HG02678 (cell line): ENCODE results near the gene OR56B4.
"Not testable (repeated sequence)": the region's sequence is repeated elsewhere in the genome, so short reads cannot be mapped to it uniquely, and the experiment has no call there.

ENCODE experiments used
- ATAC-seq: cut with Tn5 transposase; IDR thresholded peaks from one replicate; pipeline ENCODE4 v1.9.1; 2021; ENCODE audit warnings: mild to moderate bottlenecking, moderate library complexity; ENCODE audit not compliant: unreplicated experiment

The OR56B4 gene, protein sequence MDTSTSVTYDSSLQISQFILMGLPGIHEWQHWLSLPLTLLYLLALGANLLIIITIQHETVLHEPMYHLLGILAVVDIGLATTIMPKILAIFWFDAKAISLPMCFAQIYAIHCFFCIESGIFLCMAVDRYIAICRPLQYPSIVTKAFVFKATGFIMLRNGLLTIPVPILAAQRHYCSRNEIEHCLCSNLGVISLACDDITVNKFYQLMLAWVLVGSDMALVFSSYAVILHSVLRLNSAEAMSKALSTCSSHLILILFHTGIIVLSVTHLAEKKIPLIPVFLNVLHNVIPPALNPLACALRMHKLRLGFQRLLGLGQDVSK

DNA sequence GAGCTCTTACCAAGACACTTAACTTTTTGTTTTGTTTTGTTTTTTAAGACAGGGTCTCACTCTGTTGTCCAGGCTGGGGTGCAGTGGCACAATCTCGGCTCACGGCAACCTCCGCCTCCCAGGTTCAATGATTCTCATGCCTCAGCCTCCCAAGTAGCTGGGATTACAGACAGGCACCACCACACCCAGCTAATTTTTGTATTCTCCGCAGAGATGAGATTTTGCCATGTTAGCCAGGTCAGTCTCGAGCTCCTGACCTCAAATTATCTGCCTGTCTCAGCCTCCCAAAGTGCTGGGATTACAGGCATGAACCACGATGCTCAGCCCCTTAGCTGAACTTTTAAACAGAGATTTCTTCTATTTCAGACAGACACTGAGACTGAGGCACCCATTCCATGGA is at the start of gene OR56B4:
Gene OR56B4 (plus strand): TSS at position 301 of the 400 bp plus-strand sequence. CDS start 95 bp downstream, at position 396.
- not testable (repeated sequence) for ATAC-seq

DNA sequence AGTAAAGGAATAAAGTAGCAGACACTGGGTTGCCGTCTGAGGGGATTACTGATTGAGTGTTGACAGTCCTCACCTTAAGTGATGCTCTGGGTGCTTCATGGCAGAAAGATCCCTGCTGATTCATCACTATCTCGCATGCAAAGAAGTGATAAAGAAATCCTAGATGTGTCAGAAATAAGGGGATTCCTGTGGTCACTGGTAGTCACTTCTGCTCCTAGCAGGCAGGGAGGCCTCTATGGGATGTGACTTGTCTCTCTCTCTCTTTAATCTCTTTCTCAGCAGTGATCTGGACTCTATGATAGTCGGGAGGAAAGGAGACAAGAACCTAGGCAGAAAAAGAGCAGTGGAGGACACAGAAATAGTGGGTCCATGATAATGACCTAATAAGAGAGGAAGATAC is 46.0 kb upstream of the OR56B4 start:
- no peak for ATAC-seq

DNA sequence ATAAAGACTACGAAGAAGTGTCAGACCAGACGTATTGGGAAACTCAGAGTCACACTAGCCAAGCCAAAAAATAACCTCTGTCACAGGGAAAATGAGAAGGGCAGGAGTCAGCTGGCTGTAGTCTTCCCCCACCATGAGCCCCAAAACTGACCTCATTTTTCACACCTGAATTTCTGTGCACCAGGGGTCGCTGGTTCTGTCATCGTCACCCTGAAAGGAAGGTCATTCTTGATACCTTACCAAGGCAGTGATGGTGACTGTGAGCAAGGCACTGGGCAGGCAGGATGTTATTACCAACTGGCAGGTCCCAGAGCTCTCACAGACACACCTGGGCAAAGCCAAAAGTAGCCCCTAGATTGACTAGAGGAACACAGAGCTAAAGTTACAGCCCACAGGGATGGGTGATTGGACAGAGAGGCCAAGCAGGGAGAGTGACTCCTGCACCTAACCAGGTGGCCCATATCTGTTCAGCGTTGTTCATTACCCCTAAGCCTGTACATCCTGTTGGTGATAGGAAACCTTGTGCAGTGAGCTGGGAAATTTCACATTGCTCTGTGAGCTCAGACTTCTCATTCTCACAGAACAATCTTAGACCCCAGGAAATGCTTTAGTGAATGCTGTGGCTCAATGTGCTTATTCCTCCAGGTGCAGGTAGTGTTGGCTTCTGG is 44.7 kb upstream of the OR56B4 start:
- ATAC-seq = no peak

DNA sequence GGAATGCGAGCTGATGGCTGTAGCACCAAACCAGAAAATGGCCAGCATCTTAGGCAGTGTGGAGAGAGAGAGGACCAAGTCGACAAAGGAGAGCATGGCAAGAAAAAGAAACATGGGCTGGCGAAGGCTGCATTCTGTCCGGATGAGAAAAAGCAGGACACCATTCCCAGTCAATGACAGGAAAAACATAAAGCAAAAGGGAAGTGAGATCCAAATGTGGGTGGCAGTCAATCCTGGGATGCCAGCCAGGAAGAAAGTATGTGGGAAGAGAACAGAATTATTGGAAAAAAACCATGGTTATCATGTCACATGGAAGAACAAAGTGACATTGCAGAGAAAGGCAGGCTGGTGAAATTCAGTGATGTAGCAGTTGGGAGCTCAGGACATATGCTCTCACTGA is 40.0 kb upstream of the OR56B4 start:
- no peak for ATAC-seq

DNA sequence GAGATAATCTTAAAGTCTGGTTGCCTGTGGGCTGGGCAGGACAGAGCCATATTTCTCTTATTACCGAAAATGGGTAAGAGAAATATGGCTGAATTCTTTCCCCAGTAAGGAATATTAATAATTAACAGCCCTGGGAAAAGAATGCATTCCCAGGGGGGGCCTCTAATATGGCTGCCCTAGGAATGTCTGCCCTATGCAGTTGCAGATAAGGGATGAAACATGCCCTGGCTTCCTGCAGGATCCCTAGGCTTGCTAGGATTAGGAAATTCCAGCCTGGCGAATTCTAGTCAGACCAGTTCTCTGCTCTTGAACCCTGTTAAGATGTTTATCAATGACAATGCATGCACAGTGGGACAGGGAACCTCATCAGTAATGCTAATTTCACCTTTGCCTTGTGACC is 31.0 kb upstream of the OR56B4 start:
- not testable (repeated sequence) for ATAC-seq

DNA sequence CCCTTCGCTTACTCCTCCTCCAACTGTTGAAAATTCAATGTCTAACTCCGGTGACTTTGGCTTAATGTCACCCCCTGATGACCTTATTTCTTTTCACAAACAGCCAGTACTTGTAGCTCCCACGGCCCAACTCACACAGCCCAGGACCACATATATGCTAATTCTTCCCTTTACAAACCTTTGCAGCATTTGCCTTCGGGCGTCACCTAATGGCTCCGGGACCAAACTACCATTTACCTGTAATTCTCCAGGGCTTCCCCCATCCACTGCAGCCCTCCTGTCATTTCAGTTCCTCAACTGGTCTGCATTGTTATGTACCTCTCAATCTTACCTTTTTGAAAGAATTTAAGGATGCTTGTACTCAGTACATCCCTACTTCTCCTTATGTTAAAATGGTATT is 29.8 kb upstream of the OR56B4 start:
- no peak for ATAC-seq

DNA sequence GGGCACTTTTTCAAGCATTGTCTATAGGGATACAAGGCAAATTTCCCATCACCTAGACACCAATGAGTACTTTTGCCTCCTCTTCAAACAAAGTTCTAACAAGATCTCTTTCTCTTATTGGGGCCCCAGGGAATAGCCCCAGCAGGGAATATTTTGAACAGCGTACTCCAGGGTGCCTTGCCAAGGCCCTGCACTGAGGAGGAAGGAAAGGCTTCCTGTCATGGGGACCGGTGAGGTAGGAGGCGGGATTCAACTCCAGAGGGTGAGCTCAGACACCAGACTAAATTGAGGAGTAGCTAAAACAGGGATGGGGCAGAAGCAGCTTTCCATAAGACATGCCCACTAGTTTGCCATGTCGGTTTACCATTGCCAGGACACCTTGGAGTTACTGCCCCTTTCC is 28.0 kb upstream of the OR56B4 start:
- ATAC-seq = no peak

DNA sequence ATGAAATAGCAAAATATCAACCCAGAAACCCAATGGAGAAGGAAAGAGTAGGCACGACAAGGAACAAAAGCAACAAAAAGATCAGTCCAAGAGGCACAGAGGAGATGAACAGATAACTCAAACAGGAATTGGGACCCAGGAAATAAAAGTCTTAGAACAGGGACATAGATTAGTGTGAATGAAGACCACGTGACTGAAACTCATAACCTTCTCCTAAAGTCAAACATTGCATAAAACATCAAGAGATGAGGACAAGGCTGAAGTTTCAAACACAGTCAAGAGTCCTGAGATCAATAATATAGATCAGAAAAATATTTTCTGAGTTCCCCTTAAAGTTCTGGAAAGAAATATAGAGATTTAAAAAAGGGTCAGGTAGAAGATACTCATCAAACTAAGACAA is 24.4 kb upstream of the OR56B4 start:
- ATAC-seq = no peak

DNA sequence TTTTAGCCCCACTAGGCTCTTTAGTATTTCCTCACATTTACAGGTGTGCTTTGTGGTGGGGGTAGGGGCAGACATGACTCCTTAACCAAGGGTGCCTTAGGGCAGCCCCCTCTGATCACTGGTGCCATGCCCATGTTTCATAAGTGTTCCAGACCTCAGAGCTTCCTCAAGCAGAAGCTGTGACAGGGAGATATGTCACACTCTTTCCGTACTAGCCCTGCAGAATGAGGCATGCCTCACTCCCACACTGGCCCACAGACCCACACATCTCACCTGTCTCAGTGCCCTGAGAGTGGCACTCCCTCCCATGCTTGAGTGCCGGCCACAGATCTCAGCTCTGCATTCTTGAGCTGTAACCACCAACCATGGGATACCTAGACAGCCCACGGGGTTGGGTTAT is 22.9 kb upstream of the OR56B4 start:
- ATAC-seq = no peak

DNA sequence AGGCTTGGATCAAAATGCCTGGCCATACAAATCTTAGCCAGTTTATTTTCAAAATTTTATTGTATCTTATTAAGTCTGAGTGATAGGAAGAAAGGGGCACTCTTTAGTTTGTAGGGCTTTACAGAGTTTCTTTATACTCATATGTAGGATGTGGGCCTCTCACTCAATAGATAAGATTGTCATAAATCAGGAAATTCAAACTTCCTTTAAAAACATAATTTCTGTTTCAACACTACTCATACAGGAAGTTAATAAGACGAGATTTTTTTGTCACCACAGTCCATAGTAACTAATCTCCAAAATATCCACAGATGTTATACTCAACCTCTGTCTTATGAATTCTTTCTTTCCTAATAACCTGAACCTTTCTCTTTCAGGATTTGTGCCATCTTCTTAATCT is 13.3 kb upstream of the OR56B4 start:
- no peak for ATAC-seq

DNA sequence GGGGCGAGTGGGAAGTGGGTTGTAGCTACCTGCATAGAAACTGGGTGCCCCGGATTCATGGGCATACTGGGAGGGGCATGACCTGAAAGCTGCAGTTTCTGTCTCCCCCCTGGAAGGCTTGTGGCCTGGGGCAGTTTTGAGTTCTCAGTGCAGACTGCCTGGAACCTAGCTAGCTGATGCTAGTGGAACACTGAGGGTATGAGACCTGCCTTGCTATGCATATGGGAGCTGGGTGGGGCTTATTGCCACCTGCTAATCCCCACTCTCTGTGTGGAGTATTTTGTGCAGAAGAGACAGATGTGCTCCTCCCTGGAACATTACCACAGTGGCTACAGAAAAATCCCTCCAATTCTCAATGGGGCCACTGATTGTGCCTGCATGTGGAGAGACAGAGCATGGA is 11.7 kb upstream of the OR56B4 start:
- ATAC-seq = no peak

DNA sequence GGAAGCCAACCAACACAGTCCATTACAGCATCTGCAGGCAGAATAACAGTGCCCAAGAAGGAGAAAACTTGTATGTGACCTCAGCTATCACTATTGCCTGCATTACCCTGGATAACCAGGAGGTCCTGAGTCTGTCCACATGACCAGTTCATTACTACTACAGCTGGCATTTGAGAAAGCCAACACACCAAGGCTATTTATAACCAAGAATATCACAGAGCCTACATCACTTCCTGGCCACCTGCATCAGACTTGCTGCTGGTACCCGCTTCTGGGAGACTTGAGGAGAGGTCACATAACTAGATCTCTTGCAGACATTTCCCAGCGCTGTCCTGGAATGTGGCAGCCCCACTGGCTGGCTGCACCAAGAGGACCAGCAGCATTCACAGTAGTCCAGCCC is 11.1 kb upstream of the OR56B4 start:
- ATAC-seq = no peak

DNA sequence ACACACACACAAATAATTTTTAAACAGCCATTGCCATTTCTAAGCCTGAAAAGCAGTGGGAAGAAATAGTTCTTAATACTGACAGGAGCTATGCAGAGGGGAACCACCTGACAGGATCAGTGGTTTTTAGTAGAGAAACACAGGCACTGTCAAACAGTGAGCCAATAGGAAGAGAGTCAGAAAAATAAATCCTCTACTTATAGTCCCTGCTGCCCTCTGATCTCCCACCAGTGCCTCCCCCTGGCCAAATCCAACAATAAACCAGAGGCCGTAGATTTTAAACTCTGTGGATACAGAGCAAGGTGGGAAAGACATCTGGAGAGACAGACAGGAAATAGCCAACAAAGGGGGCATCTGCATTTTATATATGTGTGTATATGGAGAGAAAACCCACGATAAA is 7.9 kb upstream of the OR56B4 start:
- ATAC-seq = no peak

DNA sequence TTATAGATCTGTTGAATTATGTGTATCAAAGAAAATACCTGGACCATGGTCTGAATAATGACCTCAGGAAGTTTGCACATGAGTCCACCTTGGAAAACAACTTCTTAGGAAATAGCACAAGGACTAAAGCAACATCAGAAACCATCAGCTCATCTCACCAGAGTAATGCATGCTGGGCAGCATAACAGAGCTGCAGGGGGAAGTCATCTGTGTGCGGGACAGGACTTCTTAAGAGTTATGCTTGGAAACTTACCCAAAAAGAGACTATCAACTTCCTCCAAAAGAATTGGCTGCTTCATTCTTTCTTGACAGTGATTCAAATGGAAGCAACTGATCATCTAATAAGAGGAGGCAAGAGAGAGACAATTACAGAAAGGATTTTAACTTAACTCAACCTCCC is 2.5 kb downstream of the OR56B4 start:
- no peak for ATAC-seq

DNA sequence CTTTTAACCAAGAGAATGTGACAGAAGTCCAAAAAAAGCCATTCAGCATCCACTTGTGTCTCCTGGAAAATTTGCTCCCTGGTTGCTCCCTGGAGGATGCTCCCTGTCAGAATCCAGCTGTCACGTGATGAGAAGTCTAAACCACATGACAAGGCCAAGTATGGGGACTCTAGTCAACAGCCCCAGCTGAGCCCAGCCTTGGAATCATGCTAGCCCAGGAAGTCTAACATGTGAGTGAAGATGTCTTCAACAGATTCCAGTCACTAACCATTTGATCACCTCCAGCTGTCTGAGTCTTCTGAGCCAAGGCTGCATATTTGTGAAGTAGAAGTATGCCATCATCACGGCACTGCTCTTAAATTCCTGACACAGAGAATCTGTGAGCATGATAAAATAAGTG is 4.2 kb downstream of the OR56B4 start:
- ATAC-seq = no peak

DNA sequence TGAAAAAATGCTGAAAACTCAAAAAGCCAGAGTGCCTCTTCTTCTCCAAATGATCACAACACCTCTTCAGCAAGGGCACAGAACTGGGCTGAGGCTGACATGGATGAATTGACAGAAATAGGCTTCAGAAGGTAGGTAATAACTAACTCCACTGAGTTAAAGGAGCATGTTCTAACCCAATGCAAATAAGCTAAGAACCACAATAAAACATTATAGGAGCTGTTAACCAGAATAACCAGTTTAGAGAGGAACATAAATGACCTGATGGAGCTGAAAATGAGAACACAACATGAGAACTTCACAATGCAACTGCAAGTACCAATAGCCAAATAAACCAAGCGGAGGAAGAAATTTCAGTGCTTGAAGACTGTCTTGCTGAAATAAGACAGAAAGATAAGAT is 9.2 kb downstream of the OR56B4 start:
- ATAC-seq = no peak

DNA sequence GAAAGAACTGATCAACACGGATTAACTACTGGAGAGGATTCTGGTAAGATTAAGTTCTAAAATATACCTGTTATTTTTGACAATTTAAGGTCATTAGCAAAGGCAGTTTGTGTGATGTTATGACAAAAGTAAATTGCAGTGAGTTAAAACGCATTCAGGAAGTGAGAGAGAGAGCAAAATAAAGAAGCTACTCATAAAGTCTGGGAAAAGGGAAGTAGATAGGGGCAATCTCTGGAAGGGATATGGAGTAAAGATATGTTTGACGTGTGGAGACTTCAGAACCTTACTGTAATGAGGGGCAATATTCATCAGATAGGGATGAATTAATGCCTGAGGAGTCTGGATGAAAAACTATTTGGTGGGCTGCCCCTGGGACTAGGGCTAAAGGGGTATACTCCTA is 16.8 kb downstream of the OR56B4 start:
- no peak for ATAC-seq

DNA sequence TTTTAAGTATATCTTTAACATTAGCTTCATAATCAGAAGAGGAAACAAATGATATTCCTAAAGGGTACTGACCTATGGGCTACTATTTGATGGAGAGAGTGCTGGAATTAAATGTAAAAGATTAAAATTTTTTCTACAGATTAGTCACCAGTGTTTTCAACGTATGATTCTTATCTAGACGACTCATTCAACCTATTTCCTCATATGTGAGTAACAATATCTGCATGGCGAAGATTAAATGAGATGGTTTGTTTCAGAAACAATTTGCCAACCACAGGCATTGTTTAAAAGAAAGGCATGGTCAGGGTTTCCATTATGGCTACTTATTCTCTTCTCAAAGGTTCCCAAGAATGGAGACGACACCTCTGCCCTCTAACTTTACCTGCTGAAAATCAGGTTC is 20.4 kb downstream of the OR56B4 start:
- no peak for ATAC-seq

DNA sequence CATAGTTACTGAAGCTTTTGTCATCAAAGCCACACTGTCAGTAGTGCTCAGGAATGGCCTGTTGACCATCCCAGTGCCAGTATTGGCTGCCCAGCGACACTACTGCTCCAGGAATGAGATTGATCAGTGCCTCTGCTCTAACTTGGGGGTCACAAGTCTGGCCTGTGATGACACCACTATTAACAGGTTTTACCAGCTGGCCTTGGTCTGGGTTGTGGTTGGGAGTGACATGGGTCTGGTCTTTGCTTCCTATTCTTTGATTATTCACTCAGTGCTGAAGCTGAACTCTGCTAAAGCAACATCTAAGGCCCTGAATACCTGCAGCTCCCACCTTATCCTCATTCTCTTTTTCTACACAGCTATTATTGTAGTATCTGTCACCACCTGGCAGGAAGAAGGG is 21.5 kb downstream of the OR56B4 start:
- ATAC-seq = no peak

DNA sequence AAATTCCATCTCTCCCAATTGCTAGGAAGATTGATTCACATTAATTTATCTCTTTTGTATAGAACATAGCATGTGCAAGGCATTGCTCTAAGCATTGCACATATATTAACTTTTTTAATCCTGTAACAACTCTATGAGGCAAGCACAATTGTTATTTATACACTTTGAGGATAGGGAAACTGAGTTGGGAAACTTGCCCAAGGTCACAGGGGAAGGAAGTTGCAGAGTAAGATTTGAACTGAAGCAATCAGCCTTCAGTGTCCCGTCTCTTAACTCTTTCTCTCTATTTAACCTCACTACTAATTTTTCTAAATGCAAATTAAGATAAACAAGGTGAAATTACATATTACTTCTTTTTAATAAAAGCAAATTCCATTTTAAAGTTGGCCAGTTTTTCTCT is 22.2 kb downstream of the OR56B4 start:
- ATAC-seq = no peak

DNA sequence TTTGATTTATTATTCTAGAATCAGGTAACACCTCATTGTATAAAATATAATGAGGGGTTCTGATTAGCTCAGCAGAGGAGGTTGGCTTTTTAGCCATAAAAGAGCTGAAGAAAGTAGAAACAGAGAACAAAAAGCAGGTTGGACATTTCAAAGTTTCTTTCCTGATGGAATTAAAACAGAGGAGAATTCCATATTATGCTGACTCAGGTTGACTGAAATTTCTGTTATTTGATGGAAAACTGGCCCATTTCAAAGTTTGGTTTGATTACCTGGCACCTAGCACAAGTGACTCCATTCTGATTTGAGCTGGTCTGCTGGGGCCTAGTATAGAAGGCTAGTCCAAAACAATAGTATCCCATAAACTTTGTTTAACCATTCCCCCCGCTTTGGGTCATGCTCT is 24.9 kb downstream of the OR56B4 start:
- ATAC-seq = no peak

DNA sequence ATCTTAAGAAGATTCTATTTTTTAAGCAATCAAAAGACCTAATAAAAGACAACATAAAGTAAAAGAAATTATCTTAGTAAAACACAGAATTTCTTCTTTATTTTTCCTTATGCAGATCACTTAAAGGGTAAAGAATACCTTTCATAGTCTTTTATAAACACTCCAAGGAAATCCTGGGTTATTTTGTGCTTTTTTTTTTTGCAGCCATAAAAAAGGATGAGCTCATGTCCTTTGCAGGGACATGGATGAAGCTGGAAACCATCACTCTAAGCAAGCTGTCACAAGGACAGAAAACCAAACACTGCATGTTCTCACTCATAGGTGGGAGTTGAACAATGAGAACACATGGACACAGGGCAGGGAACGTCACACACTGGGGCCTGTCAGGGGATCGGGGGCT is 28.5 kb downstream of the OR56B4 start:
- not testable (repeated sequence) for ATAC-seq

DNA sequence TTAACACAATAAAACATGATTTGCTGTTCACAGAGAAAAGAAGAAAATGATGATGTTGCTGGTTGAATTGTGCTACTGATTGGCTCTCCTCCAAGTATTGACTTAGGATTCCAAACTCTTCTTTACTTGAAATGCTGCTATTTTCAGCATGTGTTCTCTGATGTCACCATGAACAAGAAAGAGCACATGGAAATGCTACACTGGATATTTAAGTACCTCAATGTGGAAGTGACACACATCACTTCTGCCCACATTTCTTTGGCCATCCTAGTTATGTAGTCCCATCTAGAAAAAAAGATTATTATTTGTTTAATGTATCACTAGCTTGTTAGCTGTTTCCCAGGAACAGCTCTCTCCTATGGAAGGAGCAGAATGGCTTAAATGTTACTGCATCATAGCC is 35.5 kb downstream of the OR56B4 start:
- ATAC-seq = no peak
